HG03432 (cell line): ENCODE measurements around the gene NAXD.
"Not testable (repeated sequence)": the region's sequence is repeated elsewhere in the genome, so short reads cannot be mapped to it uniquely, and the experiment has no call there.

ENCODE experiments used
- ATAC-seq: cut with Tn5 transposase; IDR thresholded peaks from one replicate; pipeline ENCODE4 v1.9.1; 2021; ENCODE audit warnings: mild to moderate bottlenecking, moderate library complexity; ENCODE audit not compliant: unreplicated experiment

NAXD gene

DNA sequence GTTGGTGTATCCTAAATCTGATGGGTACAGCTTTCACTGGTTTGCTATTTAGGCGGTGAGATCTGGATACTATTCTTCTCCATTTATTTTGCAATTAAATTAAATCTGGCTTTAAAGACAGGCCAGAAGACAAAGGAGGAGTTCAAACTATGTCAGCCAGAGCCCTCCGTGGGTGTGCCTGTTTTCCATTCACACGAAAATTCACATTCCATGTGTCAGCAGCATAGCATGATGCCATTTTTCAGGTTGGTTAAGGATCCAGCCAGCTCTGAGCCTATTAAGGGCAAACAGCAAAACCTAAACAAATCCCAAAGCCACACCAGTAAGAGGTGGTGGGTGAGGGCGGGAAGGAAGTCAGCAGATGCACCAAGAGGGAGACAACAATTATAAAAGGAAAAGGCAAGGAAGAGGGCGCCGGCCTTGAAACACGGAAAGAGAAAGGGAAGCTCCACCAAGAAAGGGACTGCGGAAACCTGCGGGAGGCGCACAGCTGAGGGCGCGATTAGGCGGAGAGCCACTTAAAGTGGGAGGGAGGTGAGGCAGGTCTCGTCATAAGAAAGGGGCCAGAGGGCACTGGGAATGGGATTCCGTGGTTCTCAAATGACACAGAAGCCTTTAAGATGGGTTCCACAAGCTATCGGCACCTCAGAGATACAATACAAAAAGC is 47.6 kb downstream of the NAXD start:
- ATAC-seq: no peak

DNA sequence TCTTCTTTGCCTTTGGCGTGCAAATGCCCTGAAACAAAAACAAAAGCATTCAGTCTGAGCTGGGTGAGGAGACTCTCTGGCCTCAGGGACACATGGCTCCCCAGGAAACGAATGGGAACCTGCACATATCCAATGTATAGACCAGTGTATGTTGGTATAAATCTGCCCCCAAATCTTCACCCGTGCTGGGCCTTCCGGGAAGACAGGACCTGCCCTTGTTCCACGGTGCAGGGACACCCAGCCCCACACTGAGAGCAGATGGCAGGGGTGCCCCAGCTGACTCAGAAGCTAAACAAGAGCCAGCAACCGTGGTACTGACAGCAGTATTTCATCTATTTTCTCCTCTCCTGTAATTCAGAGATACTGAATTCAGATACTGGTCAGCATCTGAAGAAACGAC is 48.1 kb downstream of the NAXD start:
- ATAC-seq: no peak

DNA sequence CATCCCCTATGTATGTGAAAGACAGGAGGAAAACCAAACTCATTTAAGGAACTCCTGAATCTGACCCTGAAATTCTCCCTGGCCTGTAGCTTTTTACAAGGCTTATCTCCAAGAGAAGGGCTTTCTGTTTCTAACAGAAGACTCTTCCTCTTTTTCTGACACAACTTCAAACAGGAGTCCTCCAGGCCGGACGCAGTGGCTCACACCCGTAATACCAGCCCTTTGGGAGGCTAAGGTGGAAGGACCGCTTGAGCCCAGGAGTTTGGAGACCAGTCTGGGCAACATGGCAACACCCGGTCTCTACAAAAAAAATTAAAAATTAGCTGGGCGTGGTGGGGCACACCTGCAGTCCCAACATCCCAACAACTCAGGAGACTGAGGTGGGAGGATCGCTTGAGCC is 48.7 kb downstream of the NAXD start:
- ATAC-seq: no peak

DNA sequence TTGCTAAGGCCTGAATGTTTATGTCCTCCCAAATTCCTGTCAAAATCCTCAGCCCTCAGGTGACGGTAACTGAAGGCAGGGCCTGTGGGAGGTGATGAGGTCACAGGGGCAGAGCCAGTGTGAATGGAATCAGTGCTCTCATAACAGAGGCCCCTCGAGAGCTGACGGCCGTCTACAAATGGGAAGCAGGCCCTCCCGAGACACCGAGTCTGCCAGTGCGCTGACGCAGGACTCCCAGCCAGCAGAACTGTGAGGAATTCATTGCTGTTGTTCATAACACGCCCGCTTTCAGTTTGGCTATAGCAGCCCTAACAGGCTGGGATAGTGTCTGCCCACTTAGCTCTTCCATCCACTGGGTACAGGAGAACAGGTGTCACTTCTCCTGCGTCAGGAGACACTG is 49.3 kb downstream of the NAXD start:
- no peak for ATAC-seq

DNA sequence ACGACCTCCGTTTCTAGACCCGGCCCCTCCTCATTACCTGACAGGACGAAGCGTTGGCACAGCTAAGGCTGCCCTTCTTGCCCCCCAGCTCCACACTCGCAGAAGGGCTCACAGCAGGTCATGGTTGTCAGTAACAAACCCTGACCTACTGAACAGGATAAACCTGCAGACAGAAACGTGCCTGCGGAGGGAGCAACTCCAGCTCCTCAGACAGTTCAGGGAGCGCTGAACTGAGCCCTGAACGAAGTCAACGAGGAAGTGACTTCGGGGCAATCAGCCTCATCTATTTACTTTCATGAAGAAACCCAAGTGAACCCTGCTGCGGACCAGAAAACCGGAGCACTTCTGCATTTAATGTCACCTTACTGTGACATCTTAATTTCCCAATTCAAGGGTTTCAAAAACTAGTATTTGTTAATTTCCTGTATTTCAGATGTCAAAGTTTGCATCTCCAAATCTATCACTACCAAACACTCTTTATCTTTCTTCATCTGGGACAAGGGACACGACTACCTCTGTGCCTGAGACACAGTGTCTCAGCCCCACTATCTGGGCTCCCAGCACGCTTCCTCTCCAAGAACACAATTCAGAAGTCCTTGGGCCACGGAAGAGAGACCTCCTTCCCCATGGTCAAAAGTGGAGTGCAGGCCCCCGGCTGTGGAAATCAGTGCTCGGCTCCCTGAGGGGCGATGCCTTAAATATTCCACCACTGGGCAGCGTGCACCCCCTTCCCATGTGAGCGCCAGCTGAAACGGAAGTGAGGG is 50.3 kb downstream of the NAXD start:
- no peak for ATAC-seq

DNA sequence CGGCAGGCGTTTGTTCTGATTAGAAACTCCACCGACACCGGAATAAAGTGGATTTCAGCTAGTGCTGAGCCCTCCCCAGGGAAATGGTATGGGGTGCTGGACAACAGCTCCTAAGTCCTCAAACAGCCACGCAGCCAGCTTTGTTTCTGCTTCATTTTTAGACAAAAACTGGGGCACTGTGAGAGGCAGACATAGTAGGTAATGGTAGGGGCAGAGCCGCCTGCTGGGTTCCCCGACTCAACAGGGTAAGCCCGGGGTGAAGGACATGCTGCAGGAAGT is 50.8 kb downstream of the NAXD start:
- no peak for ATAC-seq

DNA sequence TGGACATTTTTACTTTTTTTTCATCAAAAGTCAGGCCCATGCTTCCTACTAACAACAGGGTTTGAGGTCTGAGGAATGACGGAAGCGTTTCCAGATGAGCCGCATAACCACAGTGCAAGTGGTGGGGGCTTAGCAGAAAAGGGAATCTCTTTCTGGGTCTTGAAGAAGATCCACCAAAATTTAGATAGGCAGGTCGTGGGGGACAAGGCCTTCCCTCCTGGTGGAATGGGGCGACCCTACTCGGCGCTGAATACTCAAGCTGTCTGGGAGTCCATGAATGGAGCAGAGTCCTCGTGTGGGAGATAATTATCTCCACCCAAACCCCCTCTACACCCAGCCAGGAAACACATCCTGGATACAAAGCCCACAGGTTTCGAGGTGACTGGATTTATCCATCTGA is 53.7 kb downstream of the NAXD start:
- ATAC-seq: no peak

DNA sequence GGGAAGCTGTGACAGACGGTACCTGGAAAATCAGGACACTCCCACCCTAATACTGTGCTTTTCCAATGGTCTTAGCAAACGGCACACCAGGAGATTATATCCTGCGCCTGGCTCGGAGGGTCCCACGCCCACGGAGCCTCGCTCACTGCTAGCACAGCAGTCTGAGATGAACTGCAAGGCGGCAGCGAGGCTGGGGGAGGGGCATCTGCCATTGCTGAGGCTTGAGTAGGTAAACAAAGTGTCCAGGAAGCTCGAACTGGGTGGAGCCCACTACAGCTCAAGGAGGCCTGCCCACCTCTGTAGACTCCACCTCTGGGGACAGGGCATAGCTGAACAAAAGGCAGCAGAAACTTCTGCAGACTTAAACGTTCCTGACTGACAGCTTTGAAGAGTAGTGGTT is 54.5 kb downstream of the NAXD start:
- not testable (repeated sequence) for ATAC-seq

DNA sequence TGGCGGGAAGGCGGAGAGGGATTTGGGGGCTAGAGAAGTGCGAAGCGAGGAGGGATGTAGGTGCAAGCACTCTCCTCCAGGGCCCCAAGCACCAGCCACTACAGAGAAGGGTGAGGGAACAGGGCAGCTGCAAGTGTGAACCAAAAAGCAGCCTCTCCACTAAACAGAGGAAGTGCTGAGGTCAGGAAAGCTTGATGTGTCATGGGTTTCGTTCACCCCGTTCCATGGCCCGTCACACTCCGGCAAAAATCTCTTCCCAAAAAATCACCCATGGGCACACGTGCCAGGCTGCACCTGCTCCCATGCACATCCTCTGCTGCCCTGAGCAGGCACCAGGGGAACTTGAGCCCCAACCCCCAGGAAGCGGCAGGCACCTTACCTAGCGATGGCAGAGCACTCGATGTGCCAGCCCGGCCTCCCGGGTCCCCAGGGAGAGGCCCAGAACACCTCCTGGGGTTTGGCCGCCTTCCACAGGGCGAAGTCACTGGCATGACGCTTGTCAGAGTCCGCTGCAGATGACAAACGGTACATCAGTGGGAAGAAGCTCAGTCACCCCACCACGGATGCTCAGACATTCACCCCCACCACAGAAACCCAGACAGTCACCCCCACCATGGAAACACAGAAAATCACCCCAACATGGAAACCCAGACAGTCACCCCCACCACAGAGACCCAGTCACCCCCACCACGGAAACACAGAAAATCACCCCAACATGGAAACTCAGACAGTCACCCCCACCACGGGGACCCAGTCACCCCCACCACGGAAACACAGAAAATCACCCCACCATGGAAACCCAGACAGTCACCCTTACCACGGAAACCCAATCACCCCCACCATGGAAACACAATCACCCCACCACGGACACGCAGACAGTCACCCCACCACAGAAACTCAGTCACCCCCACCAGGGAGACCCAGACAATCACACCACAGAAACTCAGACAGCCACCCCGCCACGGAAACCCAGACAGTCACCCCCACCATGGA is 61.5 kb downstream of the NAXD start:
- ATAC-seq: peak; percentile 88

DNA sequence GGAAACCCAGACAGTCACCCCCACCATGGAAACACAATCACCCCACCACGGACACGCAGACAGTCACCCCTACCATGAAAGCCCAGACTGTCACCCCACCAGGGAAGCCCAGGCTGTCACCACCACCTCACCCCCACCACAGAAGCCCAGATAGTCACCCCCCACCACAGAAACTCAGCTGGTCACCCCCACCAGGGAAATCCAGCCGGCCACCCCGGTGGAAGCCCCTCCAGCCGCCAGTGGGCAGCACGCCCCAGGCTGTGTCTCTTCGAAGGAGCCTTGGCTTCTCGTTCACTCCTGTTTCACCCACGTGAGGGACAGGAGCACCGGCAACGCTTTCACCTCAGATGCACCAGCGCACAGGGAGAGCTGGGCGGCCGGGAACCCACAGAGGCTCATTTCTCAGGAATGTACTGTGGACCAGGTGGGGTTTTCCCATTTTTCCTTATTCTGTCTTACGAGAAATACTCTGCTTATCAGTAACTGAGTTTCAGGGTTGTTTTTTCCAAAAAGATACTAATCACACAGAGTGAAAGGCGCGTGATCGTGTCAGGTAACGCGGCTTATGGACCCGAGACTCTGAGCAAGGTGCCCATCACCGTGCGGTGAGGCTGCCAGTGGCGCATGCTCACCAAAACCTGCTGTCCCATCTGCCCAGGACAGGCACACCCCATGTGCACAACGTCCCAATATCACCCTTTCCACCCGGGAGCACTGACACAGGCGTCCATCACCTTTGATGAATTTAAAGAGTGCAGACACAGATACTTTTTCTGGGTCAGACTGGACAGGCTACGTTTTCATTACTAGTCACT is 62.6 kb downstream of the NAXD start:
- ATAC-seq: no peak

DNA sequence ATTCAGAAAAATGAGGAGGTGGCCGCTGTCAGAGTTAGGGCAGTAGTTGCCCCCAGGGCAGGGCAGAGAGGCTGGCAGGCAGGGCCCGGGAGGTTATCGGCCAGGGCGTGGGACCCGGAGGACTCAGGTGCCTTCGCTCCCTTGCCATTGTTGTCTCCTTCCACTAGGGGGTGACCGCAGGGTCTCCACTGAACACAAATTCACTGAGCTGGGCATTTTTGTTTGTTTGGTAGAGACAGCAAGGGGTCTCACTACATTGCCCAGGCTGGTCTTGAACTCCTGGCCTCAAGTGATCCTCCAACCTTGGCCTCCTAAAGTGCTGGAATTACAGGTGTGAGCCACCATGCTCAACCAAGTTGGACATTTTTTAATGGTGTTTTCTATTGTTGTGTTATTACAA is 65.5 kb downstream of the NAXD start:
- ATAC-seq: no peak

DNA sequence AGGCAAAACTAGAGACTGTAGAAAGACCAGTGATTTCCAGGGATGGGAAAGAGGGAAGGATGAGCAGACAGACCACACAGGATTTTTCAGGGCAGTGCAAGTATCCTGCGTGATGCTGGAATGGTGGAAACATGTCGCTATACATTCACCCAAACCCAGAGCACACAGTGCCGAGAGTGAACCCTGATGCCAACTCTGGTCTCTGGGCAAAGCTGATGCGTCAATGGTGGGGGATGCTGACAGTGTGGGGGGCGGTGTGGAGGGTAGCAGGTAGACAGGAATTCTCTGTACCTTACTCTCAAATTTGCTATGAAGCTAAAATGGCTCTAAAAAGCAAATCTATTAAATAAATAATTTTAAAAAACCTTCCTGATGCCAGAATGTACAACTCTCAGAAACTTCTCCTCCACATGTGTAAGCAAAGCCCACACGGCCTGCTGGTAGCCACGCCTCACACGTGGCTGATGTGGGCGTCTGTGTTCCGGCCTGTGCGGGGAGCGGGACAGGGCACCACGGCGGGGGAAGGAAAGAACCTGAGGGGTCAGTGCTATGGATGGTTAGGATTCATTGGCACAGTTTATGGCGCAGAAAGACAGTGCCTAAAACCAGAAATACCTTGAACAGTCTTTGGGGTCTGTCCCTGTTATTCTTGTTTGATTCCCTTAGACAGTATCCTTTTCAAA is 66.7 kb downstream of the NAXD start:
- ATAC-seq: no peak

DNA sequence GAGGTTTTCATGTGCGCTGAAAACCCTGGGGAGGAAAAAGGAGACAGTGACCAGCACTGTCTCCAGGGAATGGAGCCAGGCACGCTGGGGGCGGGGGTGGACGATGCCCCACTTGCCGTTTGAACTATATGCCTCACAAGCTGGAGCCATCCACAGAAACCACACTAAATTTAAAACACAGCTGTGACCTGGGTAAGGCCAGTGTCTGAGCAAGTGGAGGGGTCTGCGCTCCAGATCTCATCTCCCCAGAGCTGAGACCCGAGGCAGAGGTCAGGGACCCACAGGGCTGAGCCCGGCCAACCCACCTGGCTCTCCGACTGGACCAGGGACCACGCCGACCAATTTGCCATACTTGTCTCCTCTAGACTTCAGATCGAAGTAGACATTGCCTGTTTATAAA is 67.4 kb downstream of the NAXD start:
- ATAC-seq: no peak

DNA sequence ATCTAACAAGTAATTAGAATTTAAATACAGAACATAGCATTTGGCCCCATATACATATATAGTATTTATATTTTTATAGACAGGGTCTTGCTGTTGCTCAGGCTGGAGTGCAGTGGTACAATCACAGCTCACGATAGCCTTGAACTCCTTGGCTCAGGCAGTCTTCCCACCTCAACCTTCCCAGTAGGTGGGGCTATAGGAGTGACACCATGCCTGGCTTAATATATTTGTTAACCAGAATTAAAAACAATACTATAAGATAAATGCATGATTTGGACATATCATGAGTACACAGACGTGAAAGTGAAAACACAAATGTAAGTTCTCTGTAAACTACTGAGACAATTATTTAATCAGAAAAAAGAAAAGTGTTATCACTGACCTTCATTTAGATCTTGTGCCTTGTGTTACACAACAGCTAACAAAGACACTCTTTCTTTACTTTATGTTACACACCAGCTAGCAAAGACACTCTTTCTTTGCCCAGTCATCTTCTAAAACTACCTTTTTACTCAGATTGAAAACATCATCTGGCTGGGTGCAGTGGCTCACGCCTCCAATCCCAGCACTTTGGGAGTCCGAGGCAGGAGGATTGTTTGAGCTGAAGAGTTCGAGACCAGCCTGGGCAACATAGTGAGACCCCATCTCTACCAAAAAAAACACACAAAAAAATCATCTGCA is 68.0 kb downstream of the NAXD start:
- no peak for ATAC-seq

DNA sequence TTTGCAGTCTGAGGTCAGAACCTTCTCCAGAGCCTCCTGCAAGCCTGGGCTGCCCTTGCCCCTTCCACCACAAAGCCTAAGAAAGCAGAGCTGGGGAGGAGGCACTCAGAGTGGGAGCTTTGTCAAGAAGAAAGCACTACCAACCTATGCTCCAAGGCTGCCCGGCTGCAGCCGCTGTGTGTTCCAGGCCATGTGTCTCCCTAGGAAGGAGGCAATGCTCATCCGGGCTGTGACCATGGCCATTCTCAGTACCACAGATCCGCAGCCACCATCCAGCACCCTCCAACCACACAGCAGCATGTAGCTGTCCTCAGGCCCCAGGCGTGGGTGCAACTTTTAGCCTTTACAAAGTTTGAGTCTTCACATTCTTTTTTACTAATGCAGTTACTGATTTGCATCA is 68.6 kb downstream of the NAXD start:
- ATAC-seq: no peak

DNA sequence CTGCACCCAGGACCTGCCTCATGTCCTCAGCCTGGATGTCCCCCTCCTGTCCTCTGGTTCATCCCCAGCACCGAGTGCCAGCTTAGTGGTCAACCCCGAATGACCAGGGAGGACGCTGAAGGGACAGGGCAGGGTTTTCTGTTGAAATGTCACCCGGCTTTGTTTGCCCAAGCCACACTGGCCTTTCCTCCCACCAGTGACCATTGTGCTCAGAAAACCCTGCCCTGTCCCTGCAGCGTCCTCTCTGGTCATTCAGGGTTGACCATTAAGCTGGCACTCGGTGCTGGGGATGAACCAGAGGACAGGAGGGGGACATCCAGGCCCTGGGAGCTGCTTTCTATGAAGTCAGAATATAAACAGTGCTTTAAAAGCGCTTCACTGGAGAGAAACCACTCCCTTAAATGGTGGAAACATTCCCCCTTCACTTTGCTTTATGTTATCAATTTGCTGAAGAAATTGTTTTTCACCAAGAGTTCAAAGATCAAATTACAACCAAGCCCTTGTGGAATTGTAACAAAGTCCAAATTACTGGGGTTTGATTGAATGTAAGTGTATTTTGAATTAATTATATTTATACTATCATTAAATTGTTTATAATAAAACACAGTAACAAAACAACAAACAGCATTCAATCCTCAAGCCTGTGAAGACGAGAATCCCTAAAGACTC is 69.2 kb downstream of the NAXD start:
- ATAC-seq: no peak

DNA sequence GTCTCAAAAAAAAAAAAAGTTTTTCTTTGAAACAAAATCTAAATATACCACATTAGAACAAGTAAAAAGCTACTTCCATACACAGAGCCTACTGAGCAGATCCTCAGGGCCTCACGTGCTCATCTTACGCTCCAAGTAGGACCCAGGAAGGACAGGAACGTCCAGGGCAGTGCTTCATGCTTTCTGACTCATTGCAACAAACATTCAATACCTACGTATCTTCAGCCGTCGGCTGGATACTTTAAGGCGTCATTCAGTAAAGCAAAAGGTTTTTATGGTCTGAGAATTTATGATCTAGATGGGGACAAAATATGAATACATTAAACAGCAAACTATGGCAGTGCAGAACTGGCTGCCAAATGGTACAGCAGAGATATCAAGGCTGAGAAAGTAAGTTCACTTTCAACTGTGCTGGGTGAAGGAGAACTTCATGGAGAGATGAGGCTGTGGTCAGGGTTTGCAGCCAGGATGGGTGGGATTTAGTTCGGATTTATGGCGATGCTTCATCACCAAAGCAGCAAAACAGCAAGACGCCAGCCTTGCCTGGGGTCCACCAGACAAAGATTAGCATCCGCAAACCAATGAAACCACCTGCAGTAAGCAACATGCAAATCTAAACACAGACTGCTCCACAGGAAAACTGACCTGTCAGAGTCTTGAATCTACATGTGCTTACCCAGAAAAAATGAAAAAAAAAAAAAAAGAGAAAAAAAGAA is 70.1 kb downstream of the NAXD start:
- ATAC-seq: no peak

DNA sequence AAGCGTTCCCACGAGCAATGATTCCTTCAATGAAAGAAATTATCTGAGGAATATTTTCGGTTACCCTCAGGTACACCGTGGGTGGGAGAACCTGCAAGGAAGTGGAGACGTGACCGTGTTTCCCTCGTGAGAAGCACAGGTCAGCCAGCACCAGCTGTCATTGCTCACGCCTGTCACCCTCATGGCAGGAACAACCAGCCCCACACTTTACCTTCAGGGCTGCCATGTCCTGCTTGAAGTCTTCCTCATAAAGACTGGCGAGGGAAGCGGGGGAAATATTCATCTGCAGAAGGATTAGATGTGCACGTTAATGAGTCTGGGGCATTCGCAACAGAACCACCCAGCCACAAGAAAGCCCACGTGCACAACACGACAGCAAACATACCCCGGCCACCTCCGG is 72.4 kb downstream of the NAXD start:
- ATAC-seq: no peak

DNA sequence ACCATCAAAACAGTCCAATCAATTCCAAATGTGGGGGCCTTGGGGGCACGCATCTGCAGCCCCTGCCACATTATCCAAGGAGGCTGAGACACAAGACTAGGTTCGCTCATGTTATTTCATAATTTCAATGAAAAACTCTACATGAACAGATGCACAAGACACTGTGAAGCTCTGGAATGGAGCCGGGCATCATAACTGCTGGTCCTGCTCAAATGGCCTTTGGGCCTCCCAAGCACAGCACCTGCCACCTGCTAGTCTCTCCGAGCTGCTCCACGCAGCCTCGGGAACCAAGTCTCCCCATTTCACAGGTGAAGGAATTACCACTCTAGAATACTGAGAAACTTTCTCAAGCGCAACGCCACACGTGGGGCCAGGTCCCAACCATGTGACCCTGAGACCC is 73.7 kb downstream of the NAXD start:
- no peak for ATAC-seq
